GM21390 (cell line): ENCODE results near the gene PCCA.
"Not testable (repeated sequence)": the region's sequence is repeated elsewhere in the genome, so short reads cannot be mapped to it uniquely, and the experiment has no call there.

Experiments used
- ATAC-seq: cut with Tn5 transposase; IDR thresholded peaks from one replicate; pipeline ENCODE4 v1.9.1; 2021; ENCODE audit not compliant: unreplicated experiment

PCCA gene

DNA sequence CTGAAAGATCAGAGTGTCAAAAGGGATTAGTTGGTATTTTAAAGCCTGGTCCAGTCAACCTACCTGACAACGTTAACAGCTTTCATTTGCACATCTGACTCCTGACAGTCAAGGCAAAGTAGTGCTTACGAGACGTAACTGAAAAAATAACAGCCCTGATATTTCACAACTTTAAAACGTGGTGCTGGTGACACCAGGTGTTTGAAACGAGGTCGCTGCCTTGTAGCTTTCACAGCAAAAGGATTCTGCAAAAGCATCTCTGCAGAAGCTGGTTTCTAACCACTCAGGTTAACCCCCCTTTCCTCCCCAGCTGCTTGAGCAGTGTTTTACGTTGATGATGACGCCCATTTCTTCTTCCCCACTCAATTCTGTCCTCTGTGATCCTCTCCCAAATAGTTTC, 476.4 kb downstream of the PCCA start:
- ATAC-seq: no peak

DNA sequence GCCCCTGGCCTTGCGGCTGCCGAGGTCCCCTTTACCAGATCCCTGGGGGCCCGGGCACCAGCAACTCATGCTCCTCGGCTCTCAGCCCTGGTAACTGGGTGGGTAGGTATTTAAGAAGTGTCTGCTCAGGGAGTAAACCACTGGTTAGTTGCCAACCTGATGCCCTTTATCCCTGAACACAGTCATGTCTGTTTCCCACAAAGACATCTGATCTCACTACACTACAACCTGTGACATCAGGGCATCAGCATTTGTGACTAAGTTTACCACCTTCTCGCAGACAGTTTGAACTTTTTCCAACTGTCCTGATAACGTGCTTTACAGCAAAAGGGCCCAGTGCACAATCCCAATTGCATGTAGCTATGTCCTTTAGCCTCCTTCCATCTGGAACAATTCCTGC, 477.6 kb downstream of the PCCA start:
- ATAC-seq: no peak

DNA sequence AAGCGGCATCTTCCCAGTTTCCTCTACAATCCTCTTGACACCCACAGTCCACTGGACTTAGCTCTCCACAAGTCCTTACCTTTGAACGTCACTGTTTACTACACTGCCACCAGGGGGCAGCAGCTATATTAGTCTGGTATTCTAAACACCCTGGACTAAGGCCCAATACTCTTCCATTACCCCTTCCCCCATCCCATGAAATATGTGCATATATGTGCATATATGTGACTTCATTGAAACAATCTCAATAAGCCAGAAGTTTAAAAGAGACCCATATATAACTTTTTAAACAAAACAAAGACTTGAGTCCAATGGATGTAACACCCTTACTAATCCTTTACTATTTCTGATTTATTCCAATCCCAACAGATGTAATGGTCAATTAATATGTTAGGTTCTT, 484.2 kb downstream of the PCCA start:
- peak; percentile 95 for ATAC-seq

DNA sequence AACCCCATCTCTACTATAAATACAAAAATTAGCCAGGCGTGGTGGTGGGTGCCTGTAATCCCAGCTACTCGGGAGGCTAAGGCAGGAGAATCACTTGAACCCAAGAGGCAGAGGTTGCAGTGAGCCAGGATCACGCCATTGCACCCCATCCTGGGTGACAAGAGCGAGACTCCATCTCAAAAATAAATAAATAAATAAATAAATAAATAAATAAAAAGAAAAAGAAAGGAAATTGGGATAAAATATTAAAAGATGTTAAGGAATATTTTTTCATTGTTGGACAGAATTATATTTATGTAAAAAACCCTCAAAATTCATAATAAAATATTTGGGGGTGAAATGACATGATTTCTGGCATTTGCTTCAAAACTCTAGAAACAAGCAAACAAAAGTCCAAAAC, 488.3 kb downstream of the PCCA start:
- ATAC-seq: not testable (repeated sequence)
